GM12878 (cell line): ENCODE measurements around the gene TIMM29. TPM values are rescaled to one million over a fixed set of nuclear protein-coding genes. Genes with fewer than 3 reads are reported as not detected.

Source experiments
- ATAC-seq: fragments of 200-7000 bp; cut with Tn5 transposase; 3 replicates; pipeline ENCODE4 v1.9.1; 2020; ENCODE audit warnings: mild to moderate bottlenecking, moderate library complexity
- BruUV-seq: library from RNA; stranded (reverse); fragments of 400-500 nt; replicated peaks from 2 replicates; lab custom pipeline; 2021; lab: Mats Ljungman, UMichigan
- CTCF ChIA-PET: fragments of 300-600 bp; sonication (Branson Sonifier 250); formaldehyde crosslinking; extraction: SDS; loops from one replicate; lab custom pipeline; 2021; ENCODE audit warnings: inconsistent platforms; lab: Yijun Ruan, JAX
- POLR2A ChIA-PET: fragments of 350-600 bp; formaldehyde crosslinking; extraction: SDS; loops from one replicate; lab custom pipeline; 2021; ENCODE audit warnings: inconsistent platforms; lab: Charles Lee
- RAD21 ChIA-PET: fragments of 300-600 bp; sonication (Branson Sonifier 250); formaldehyde crosslinking; loops from one replicate; lab custom pipeline; 2023; ENCODE audit warnings: antibody characterized with exemption; ENCODE audit not compliant: unreplicated experiment; lab: Charles Lee
- SMC1A ChIA-PET: fragments of 300-600 bp; sonication (Branson Sonifier 250); formaldehyde crosslinking; loops from one replicate; lab custom pipeline; 2023; ENCODE audit not compliant: unreplicated experiment, uncharacterized antibody; lab: Charles Lee
- DNase-seq: peaks from one replicate; pipeline ENCODE4 v3.0.0-alpha.2; 2011; ENCODE audit warnings: low read depth, low spot score
- FAIRE-seq: peaks from 3 replicates; lab custom pipeline; 2011; peaks lifted over from hg19 to GRCh38; lab: Jason Lieb, UNC
- H2AFZ ChIP-seq: 2 replicates; pipeline ENCODE4 v1.6.0; 2011; ENCODE audit warnings: low read depth, low read length, control low read depth; ENCODE audit not compliant: control insufficient read depth
- H3K27ac ChIP-seq: 2 replicates; pipeline ENCODE4 v1.5.1; 2011; ENCODE audit warnings: control low read depth; ENCODE audit not compliant: control insufficient read depth, insufficient read depth
- H3K27me3 ChIP-seq, 2 experiments: replicated peaks in 1 of 2; 2 replicates each; pipeline versions ENCODE4 v1.6.0 to v1.6.1; 2011; ENCODE audit warnings: low read length in 1 of 2; ENCODE audit not compliant: control insufficient read depth in 2 of 2, insufficient read depth in 2 of 2
- H3K36me3 ChIP-seq, 2 experiments: 2 replicates each; pipeline ENCODE4 v1.5.1; 2011; ENCODE audit warnings: low read length in 1 of 2; ENCODE audit not compliant: control insufficient read depth in 2 of 2, insufficient read depth in 2 of 2
- H3K4me1 ChIP-seq: 2 replicates; pipeline ENCODE4 v1.6.1; 2011; ENCODE audit warnings: mild to moderate bottlenecking, low read length, moderate library complexity, mixed read lengths; ENCODE audit not compliant: control insufficient read depth, insufficient read depth
- H3K4me2 ChIP-seq: 2 replicates; pipeline ENCODE4 v1.6.0; 2011; ENCODE audit warnings: control low read depth; ENCODE audit not compliant: control insufficient read depth, insufficient read depth
- H3K4me3 ChIP-seq: fragments of 200-600 bp; sonication (generic); 2 replicates; pipeline ENCODE4 v1.5.1; 2016
- H3K79me2 ChIP-seq: 2 replicates; pipeline ENCODE4 v1.6.0; 2011; ENCODE audit warnings: low read length; ENCODE audit not compliant: control insufficient read depth, insufficient read depth
- H3K9ac ChIP-seq: 2 replicates; pipeline ENCODE4 v1.8.0; 2011; ENCODE audit warnings: low read length, control low read depth, mixed read lengths; ENCODE audit not compliant: control insufficient read depth, insufficient read depth
- H3K9me3 ChIP-seq: replicated peaks from 3 replicates; pipeline ENCODE4 v1.5.1; 2011; ENCODE audit warnings: mild to moderate bottlenecking, low read length; ENCODE audit not compliant: control insufficient read depth, insufficient read depth
- H4K20me1 ChIP-seq: 2 replicates; pipeline ENCODE4 v1.6.0; 2011; ENCODE audit not compliant: control insufficient read depth, insufficient read depth
- CBX3 ChIP-seq: fragments of 200-600 bp; sonication (generic); IDR thresholded peaks from 2 replicates; pipeline ENCODE4 v1.6.1; 2016; ENCODE audit warnings: low read depth, borderline replicate concordance
- EZH2 ChIP-seq: IDR thresholded peaks from 2 replicates; pipeline ENCODE4 v1.6.1; 2012; ENCODE audit warnings: low read depth, mild to moderate bottlenecking, control low read depth, inconsistent platforms, low read length, borderline replicate concordance; ENCODE audit not compliant: control insufficient read depth
- IKZF2 ChIP-seq, 2 experiments: fragments of 450-650 bp; IDR thresholded peaks; 2 replicates each; pipeline ENCODE4 v1.6.1; 2017; ENCODE audit warnings: mild to moderate bottlenecking in 2 of 2, moderate library complexity in 2 of 2
- NBN ChIP-seq: fragments of 450-650 bp; IDR thresholded peaks from 2 replicates; pipeline ENCODE4 v1.6.1; 2016
- POLR2A ChIP-seq: IDR thresholded peaks from 2 replicates; pipeline ENCODE4 v1.6.1; 2011; ENCODE audit warnings: low read depth, mild to moderate bottlenecking, low read length
- ZNF274 ChIP-seq: IDR thresholded peaks from one replicate; pipeline ENCODE4 v1.8.0; 2011; ENCODE audit not compliant: insufficient read length, insufficient read depth
- WGBS: methylation state at CpG from one replicate; pipeline ENCODE4 v1.1.6; 2016; ENCODE audit warnings: low lambda C conversion rate; ENCODE audit not compliant: insufficient replicate concordance, insufficient coverage; ENCODE audit errors: missing lambda C conversion rate; 5-methylcytosine and 5-hydroxymethylcytosine counted together
- in situ Hi-C: fragments of 300-500 bp; cut with MboI; formaldehyde crosslinking; loops from 9 replicates; pipeline ENCODE4 v1.14.3; 2018; ENCODE audit warnings: mixed read lengths
- intact Hi-C: fragments of 100-400 bp; cut with micrococcal nuclease; formaldehyde crosslinking; loops from one replicate; pipeline ENCODE4 v1.14.2; 2022; ENCODE audit not compliant: unreplicated experiment
- polyA plus RNA-seq, 11 experiments: library from polyadenylated mRNA; depleted of rRNA in 4 of 11; unstranded in 6 of 11; stranded (reverse) in 5 of 11; fragments of >200 nt; fragmentation: Nextera tagmentation in 4 of 11; fragmentation: Illumina TruSeq in 1 of 11; extraction: Ambion mirVana in 4 of 11; extraction: Trizol in 1 of 11; gene quantifications; 1 replicate in 1 of 11; 2 replicates in 10 of 11; pipeline versions ENCODE4 v1.2.1 to v1.2.3, GENCODE V29; 2011 to 2016; ENCODE audit warnings: inconsistent platforms in 2 of 11, missing spikeins in 2 of 11, low read depth in 1 of 11
- total RNA-seq, 4 experiments: library from RNA; depleted of rRNA in 3 of 4; stranded (reverse); fragments of >200 nt in 3 of 4; fragmentation: Illumina TruSeq in 1 of 4; extraction: Trizol in 1 of 4; gene quantifications; 2 replicates each; pipeline versions ENCODE4 v1.2.1 to v1.2.3, GENCODE V29; 2013 to 2021

The TIMM29 gene
- total and polyA plus RNA-seq, 10 of the 15 experiments (the other 5 are each of a cell fraction or from before 2014, with no cell fraction given), result 2.4 to 27.9 (median 13.5) TPM

DNA sequence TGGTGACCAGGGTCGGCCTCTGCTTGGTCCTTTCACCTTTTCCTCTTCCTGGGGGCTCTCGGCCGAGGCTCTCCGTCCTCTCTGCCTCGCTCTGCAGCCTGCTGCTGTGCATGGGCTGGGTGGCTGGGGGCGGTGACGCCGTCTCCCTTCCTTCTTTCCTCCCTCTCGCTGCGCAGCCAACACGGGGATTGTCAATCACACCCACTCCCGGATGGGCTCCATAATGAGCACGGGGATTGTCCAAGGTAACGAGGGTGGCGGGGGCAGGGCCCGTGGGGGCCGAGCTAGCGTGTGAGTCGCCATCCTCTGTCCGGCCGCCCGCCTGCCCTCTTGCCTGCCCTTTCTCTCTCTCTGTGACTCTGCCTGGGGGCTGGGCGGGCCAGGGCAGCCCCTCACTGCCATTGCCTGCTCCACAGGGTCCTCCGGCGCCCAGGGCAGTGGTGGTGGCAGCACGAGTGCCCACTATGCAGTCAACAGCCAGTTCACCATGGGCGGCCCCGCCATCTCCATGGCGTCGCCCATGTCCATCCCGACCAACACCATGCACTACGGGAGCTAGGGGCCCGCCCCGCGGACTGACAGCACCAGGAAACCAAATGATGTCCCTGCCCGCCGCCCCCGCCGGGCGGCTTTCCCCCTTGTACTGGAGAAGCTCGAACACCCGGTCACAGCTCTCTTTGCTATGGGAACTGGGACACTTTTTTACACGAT is 7.3 kb upstream of the TIMM29 start:
- CTCF ChIA-PET, result no interaction called here

GRCh38 chr19:10921910-10922637 is 6.5 kb upstream of the TIMM29 start:
- intact Hi-C loops (no loop called here), in situ Hi-C loops (no loop called here)
- no peak overlapping the region for H3K27ac ChIP-seq
- H3K4me2 ChIP-seq, result no peak overlapping the region
- 93% methylated on average over 32 of the region's 33 CpGs for WGBS
- ATAC-seq, result no peak; the same call in 2 of the 3 replicates
- ChIA-PET RAD21 (no interaction called here), POLR2A (no interaction called here), SMC1A (no interaction called here), CTCF (no interaction called here)
- DNase-seq, result no peak
- H3K9ac ChIP-seq, result no peak overlapping the region
- no peaks in the 10 kb centered on the region for H3K9me3 ChIP-seq
- no peak overlapping the region for H3K4me3 ChIP-seq
- no TSS peak for BruUV-seq
- H3K36me3 ChIP-seq, result peaks cover 8 to 28% of the 10 kb centered on the region in 2 experiments; a peak in 3 of 4 replicates
- no peak overlapping the region for H2AFZ ChIP-seq
- no peaks in the 10 kb centered on the region for H4K20me1 ChIP-seq
- TF ChIP-seq CBX3 (no peak), EZH2 (no peak), POLR2A (peak; percentile 36; the same call in 1 of the 2 replicates), IKZF2 (IDR thresholded peaks at IDR 0.05) (no peak), NBN (no peak)
- H3K79me2 ChIP-seq, result no peaks in the 10 kb centered on the region
- no peak for FAIRE-seq
- no peaks in the 10 kb centered on the region for H3K4me1 ChIP-seq
- H3K27me3 ChIP-seq, result no peaks in the 10 kb centered on the region

More for the DNA sequence above, 7.3 kb upstream of the TIMM29 start:
- Histone ChIP-seq H3K4me3 (no peak overlapping the region), H3K9ac (no peak overlapping the region), H3K79me2 (no peaks in the 10 kb centered on the region), H3K9me3 (no peaks in the 10 kb centered on the region), H2AFZ (no peak overlapping the region), H3K27ac (no peak overlapping the region), H3K4me1 (no peaks in the 10 kb centered on the region), H4K20me1 (no peaks in the 10 kb centered on the region), H3K27me3 (no peaks in the 10 kb centered on the region), H3K36me3 (peaks cover 11 to 31% of the 10 kb centered on the region in 2 experiments), H3K4me2 (no peak overlapping the region)
- 96% methylated on average over 30 of the region's 43 CpGs for WGBS
- intact Hi-C loops (no loop called here), in situ Hi-C loops (no loop called here)
- no peak for DNase-seq
- TF ChIP-seq ZNF274, result no peak
- peak; percentile 55 for TF ChIP-seq POLR2A
- no peak for ATAC-seq
- BruUV-seq, result TSS peak; percentile 47
- no peak for FAIRE-seq
- SMC1A ChIA-PET, result no interaction called here
- POLR2A ChIA-PET, result no interaction called here
- RAD21 ChIA-PET, result no interaction called here
